Breast epithelium (tissue), 3 donors: ENCODE measurements around the gene EFNB2.

Source experiments
- POLR2AphosphoS5 ChIP-seq, 3 donors: sonication (generic); formaldehyde crosslinking; IDR thresholded peaks; one replicate each; pipeline ENCODE4 v1.6.1; 2017; ENCODE audit warnings: antibody characterized with exemption in 3 of 3
- TF ChIP-seq, protein P1 (sequence below), 3 donors: fragments of 450-650 bp; IDR thresholded peaks; one replicate each; pipeline ENCODE4 v1.5.1; 2016 to 2017; ENCODE audit warnings: antibody characterized with exemption in 3 of 3, mild to moderate bottlenecking in 3 of 3, moderate library complexity in 3 of 3

- TF ChIP-seq, protein P1, sequence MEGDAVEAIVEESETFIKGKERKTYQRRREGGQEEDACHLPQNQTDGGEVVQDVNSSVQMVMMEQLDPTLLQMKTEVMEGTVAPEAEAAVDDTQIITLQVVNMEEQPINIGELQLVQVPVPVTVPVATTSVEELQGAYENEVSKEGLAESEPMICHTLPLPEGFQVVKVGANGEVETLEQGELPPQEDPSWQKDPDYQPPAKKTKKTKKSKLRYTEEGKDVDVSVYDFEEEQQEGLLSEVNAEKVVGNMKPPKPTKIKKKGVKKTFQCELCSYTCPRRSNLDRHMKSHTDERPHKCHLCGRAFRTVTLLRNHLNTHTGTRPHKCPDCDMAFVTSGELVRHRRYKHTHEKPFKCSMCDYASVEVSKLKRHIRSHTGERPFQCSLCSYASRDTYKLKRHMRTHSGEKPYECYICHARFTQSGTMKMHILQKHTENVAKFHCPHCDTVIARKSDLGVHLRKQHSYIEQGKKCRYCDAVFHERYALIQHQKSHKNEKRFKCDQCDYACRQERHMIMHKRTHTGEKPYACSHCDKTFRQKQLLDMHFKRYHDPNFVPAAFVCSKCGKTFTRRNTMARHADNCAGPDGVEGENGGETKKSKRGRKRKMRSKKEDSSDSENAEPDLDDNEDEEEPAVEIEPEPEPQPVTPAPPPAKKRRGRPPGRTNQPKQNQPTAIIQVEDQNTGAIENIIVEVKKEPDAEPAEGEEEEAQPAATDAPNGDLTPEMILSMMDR (IDR thresholded peaks at IDR 0.05) = no peak
- TF ChIP-seq POLR2AphosphoS5 (IDR thresholded peaks at IDR 0.05) = no peak
Observed at GRCh38 chr13:106468207-106468606, 67.3 kb downstream of the EFNB2 start.
